GM18861 (cell line): ENCODE measurements around the gene TRDN.
"Not testable (repeated sequence)": the region's sequence is repeated elsewhere in the genome, so short reads cannot be mapped to it uniquely, and the experiment has no call there.

Experiments used
- ATAC-seq: cut with Tn5 transposase; IDR thresholded peaks from one replicate; pipeline ENCODE4 v1.9.1; 2021; ENCODE audit not compliant: unreplicated experiment

TRDN gene

DNA sequence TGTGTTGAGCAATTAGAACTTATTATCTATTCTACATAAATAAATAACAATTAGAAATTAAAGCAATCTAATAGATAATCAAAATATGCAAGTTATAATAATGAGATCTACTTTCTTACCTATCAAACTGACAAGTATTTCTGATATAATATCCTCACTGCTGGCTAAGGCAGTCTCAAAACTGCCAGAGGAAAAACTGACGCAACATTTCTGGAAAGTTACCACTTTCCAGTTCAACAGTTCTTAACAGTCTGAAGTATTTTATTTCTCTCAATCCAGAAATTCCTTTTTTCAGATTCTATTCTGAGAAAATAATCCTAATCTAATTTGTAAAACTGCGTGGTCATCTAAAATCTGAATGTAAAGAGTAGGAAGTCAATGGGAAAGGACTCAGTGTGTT, 121.0 kb downstream of the TRDN start:
- no peak for ATAC-seq

GRCh38 chr6:123509112-123509511, 127.6 kb downstream of the TRDN start:
- ATAC-seq, result no peak

GRCh38 chr6:123508290-123508689, 128.5 kb downstream of the TRDN start:
- no peak for ATAC-seq

DNA sequence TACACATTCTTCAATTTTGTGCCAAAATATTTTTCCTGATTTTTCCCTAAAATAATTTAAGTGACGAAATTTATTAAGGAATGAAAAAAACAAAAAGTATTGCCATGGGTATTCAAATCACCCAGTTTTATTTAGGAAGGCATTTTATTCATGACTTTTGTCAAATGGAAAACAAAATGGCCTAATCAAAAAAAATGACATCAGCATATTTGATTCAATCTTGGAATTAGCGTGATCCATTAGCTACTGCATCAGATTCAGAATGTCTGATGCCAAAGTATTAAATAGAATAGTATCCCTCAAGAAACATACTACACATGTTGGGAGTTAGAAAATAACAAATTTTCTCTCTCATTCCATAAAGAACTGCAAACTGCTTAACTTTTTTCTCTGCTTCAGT, 129.2 kb downstream of the TRDN start:
- no peak for ATAC-seq

DNA sequence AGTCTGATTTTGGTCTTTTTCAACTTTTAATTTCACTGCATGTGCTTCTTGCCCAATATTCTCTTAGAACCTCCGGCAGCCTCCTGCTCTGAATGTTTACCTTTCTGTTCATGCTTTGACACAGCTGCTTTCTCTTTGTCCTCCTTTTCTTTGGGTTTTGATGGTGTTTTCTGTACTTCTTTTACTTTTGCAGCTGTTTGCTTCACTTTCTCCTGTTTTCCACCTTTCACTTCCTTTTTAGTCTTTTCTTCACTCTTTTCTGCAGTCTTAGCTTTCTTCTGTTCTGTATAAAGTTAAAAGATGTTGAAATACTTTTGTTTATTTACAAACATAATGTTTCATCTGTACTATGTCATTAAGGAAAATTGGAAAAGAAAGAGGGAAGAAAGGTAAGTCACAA, 133.1 kb downstream of the TRDN start:
- ATAC-seq, result no peak

DNA sequence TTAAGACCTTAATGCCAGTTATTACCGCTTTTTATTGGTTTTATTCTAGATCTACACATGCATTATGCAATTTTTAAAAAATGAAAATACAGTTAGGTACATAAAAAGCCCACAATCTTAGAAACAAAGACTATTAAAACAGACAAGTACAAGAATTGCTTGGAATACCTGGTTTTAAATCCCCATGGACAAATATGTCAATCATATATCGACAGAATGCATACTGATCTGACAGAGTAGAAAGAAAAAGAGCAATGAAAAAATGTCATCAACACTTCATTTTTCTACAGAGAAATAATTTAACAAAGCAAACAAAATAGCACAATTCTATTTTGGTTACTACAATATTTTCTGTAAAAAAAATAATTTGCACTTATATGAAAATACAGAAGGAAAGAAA, 139.7 kb downstream of the TRDN start:
- ATAC-seq, result no peak

GRCh38 chr6:123489589-123489988, 147.2 kb downstream of the TRDN start:
- no peak for ATAC-seq

- no peak for ATAC-seq
Measured at GRCh38 chr6:123480986-123481385, 155.8 kb downstream of the TRDN start.

GRCh38 chr6:123472025-123472702, 164.6 kb downstream of the TRDN start:
- ATAC-seq, result not testable (repeated sequence)

- no peak for ATAC-seq
Measured at GRCh38 chr6:123467392-123467791, 169.4 kb downstream of the TRDN start.

GRCh38 chr6:123462152-123462551, 174.6 kb downstream of the TRDN start:
- ATAC-seq, result no peak

- ATAC-seq, result no peak
Measured at GRCh38 chr6:123458218-123458617, 178.5 kb downstream of the TRDN start.

DNA sequence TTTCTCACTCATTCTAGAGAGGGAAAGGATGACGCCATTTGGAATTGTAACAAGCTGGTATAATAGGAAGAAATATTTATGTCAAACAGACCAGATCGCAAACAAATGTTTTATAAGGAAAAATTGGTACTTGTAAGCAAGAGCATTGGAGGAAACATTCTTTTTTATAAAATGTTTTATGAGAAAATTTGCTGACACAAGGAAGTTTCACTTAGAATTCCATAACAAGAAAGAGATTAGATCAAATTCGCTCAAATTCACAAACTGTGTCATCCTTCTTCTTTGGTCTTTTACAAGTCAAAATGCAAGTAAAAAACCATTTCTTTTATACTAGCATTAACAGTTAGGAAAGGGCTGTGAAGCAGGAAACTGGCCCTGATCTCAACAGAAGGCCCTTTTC, 179.9 kb downstream of the TRDN start:
- ATAC-seq, result no peak

DNA sequence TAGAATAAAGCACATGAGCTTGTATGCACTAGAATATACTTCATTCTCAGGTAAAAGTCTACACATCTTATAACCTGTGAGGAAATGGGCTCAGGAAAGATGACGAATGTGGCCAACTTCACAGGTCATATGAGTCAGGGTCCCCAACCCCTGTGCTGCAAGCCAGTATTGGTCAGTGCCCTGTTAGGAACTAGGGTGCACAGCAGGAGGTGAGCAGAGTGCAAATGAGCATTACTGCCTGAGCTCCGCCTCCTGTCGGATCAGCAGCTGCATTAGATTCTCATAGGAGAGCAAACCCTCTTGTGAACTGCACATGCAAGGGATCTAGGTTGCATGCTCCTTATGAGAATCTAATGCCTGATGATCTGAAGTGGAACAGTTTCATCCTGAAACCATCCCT, 182.3 kb downstream of the TRDN start:
- ATAC-seq, result no peak

DNA sequence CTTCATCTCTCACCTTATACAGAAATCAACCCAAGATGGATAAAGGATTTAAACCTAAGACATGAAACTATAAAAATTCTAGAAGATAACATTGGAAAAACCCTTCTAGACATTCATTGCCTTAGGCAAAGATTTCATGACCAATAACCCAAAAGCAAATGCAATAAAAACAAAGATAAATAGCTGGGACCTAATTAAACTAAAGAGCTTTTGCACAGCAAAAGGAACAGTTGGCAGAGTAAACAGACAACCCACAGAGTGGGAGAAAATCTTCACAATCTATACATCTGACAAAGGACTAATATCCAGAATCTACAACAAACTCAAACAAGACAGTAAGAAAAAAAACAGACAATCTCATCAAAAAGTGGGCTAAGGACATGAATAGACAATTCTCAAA, 183.7 kb downstream of the TRDN start:
- ATAC-seq, result not testable (repeated sequence)

- ATAC-seq, result no peak
Measured at GRCh38 chr6:123448306-123448884, 188.4 kb downstream of the TRDN start.

GRCh38 chr6:123447315-123447937, 189.3 kb downstream of the TRDN start:
- ATAC-seq, result no peak

DNA sequence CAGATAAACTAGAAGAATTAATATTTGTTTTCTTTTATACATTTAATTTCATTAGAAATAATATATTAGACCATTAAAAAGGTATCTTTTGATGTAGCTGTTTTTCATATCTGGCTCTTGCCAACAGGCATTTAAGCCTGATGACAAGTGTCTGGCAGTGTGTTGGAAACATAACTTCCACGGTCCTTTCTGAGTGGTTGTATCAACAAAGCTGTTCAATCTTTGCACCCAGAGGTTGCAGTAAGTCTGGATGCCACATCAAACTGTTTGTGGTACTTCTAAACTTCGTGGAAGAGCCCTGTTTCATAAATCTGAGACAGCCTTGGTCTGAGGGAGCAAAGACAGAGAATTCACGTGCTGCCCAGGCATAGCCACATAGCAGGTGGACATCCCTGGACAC, 197.4 kb downstream of the TRDN start:
- no peak for ATAC-seq

- ATAC-seq, result no peak
Measured at GRCh38 chr6:123434186-123434585, 202.6 kb downstream of the TRDN start.

GRCh38 chr6:123430970-123431369, 205.8 kb downstream of the TRDN start:
- no peak for ATAC-seq

DNA sequence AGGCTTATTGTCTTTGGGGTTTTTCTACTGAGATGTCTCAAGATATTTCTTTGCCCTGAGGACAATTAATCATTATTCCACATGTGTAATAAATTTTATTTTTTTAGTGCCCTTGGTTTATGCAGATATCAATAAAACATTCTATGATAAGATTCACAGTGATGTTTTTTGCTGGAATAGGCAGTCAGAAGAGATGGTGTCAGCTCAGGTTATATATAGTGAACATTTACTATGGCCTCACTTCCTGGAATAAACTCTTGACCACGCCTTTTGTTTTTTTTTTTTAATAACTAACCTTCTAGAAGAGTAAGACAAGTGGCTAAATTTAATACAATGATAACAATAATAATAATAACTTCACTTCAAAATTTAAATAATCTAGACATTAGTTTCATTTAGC, 209.7 kb downstream of the TRDN start:
- ATAC-seq, result no peak

DNA sequence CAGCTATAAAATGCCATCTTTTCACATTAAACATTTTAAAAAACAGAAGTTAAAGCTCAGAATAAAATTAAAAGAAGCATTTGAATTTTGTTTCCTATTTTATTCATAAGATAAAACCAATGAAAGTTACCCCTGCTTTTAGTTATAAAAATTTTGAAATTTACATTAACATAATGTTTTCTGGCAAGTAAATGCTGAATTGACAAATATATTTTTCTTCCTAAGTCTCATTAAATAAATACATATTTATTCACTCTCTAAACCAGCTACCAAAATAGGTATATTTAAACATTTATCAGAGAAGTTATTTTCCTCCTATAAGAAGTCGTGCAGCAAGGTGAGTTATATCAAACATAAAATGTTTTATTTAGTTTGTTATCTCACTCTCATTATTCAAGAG, 213.6 kb downstream of the TRDN start:
- no peak for ATAC-seq

- no peak for ATAC-seq
Measured at GRCh38 chr6:123420512-123420911, 216.2 kb downstream of the TRDN start.
